GM06990 (cell line): ENCODE data around the gene TIMP3.

Source experiments
- DNase-seq: peaks from one replicate; pipeline ENCODE4 v3.0.0-alpha.2; 2011; ENCODE audit not compliant: insufficient read length; ENCODE audit errors: extremely low read depth
- H3K27me3 ChIP-seq: replicated peaks from 2 replicates; pipeline ENCODE4 v1.6.0; 2011; ENCODE audit warnings: low read length; ENCODE audit not compliant: control insufficient read depth, insufficient read depth
- H3K36me3 ChIP-seq: 2 replicates; pipeline ENCODE4 v1.5.1; 2011; ENCODE audit warnings: low read length; ENCODE audit not compliant: control insufficient read depth, insufficient read depth
- H3K4me3 ChIP-seq: replicated peaks from 2 replicates; pipeline ENCODE4 v1.5.1; 2011; ENCODE audit warnings: low read depth, mild to moderate bottlenecking, control low read depth, low read length
- TF ChIP-seq, protein P1 (sequence below): IDR thresholded peaks from 2 replicates; pipeline ENCODE4 v1.5.1; 2011; ENCODE audit warnings: low read length, control low read depth, mild to moderate bottlenecking, inconsistent platforms; ENCODE audit not compliant: insufficient read depth, poor library complexity, severe bottlenecking

TIMP3 gene

DNA sequence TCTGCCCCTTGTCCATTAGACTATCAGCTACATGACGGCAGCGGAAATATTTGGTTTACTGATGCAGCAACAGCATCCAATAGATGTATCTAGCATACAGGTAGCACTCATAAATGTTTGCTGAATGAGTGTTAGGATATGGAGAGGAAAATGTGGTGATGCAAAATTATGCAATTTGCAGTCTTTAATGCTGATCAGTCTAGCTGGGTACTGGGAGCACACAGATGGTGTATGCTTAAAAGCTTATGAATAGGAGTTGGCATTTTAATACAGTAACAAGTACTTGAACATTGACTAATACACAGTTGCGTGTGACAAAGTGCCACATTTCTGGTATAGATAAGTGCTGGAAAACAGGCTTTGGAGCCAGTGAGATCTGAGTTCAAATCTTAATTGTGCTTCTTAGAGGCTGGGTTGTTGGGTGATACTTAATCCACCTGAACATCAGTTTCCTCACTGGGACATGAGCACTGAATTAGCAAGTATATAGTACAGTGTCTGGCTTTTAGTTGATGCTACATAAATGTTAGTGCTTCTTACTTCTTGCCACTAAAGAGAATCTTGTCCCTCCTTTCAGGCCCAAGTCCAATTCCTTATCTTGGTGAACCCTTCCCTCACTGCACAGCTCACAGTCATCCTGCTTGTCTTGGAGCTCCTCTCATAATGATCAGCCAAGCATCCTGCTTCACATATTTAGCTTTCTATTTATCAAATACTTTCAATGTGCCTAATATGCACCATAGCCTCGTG lies 99.6 kb downstream of the TIMP3 start:
- Histone ChIP-seq H3K4me3 (no peak overlapping the region), H3K27me3 (no peaks in the 10 kb centered on the region; the same call in 1 of the 2 replicates), H3K36me3 (no peaks in the 10 kb centered on the region)
- TF ChIP-seq, protein P1, sequence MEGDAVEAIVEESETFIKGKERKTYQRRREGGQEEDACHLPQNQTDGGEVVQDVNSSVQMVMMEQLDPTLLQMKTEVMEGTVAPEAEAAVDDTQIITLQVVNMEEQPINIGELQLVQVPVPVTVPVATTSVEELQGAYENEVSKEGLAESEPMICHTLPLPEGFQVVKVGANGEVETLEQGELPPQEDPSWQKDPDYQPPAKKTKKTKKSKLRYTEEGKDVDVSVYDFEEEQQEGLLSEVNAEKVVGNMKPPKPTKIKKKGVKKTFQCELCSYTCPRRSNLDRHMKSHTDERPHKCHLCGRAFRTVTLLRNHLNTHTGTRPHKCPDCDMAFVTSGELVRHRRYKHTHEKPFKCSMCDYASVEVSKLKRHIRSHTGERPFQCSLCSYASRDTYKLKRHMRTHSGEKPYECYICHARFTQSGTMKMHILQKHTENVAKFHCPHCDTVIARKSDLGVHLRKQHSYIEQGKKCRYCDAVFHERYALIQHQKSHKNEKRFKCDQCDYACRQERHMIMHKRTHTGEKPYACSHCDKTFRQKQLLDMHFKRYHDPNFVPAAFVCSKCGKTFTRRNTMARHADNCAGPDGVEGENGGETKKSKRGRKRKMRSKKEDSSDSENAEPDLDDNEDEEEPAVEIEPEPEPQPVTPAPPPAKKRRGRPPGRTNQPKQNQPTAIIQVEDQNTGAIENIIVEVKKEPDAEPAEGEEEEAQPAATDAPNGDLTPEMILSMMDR = no peak
- no peak for DNase-seq

DNA sequence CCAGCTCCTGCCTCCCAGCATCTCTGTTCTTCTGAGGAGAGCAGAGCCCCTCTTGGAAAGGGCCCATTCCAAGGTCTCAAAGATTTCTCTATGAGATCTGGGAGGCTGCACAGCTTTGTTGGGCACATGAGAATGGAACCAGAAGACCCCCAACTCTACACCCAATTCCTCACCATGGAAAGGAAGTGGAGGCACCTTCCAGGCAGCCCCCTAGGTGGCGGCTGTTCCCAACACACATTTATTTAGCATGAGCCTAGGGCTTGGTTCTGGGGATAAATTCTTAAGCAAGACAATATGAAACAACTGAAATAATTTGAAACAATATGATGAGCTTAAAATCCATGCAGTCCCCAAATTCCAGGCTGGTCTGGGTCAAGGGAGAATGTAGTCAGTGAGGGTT lies 100.4 kb downstream of the TIMP3 start:
- no peak for DNase-seq
- TF ChIP-seq, protein P1 = no peak
- Histone ChIP-seq H3K4me3 (no peak overlapping the region), H3K27me3 (no peaks in the 10 kb centered on the region), H3K36me3 (no peaks in the 10 kb centered on the region)

DNA sequence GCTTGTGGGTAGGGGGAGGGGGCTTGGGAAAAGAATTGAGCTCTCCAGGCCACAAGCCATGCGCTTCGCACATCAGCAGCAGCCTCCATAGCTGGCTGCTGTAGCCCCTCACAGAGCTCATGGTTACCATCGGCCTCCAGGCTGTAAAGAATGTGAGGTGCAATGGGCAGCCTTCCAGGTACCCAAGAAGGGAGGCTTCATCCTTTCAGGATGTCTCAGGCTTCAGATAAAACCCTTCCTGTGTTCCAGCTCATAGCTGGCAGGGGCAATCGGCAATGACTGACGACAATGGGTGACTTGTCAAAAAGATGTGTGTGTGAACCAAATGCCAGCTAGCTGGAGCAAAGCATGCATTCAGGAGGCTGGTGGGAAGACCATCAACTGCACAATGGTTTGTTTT lies 102.0 kb downstream of the TIMP3 start:
- no peaks in the 10 kb centered on the region for H3K27me3 ChIP-seq
- TF ChIP-seq, protein P1 = no peak
- no peaks in the 10 kb centered on the region for H3K36me3 ChIP-seq
- H3K4me3 ChIP-seq = no peak overlapping the region
- no peak for DNase-seq

DNA sequence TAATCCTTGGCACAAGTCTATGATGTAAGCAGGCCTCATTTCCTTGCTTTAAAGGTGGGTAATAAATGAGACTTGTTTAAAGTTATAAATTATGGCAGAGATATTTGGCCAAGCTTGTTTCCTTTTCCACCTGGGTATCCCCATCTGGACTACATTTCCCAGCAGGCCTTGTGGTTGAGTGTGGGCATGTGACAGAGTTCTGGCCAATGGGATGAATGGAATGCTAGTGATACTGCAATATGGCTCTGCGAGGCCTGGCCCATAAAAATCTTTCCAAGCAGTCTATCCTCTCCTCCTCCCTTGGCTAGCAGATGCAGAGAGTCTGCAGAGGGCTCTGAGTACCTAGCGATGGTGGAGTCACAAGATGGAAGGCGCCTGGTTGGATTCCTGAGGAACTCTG lies 102.5 kb downstream of the TIMP3 start:
- Histone ChIP-seq H3K4me3 (no peak overlapping the region), H3K27me3 (no peaks in the 10 kb centered on the region), H3K36me3 (no peaks in the 10 kb centered on the region)
- TF ChIP-seq, protein P1 = no peak
- no peak for DNase-seq

DNA sequence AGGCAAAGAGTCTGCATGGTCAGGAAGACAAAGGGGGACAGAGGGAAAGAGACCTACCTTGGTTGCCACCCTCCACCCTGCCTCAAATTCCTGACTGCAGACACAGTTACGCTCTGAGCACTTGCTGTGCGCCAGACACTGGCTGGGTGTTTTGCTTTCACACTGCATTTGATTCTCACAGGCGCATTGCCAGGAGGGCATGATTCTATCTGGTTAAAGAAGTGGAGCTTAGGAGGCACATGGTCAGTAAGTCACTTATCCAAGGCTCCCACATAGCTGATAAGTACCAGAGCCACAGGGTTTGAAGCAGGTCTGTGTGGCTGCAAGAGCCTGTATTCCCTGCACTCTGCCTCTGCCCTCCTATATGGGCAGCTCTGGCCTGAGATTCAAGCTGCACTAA lies 103.9 kb downstream of the TIMP3 start:
- TF ChIP-seq, protein P1 = no peak
- DNase-seq = no peak
- H3K4me3 ChIP-seq = no peak overlapping the region
- no peaks in the 10 kb centered on the region; the same call in 1 of the 2 replicates for H3K27me3 ChIP-seq
- no peaks in the 10 kb centered on the region for H3K36me3 ChIP-seq
